Endothelial cell of umbilical vein (primary cell): ENCODE data around the gene WDR74. TPM values are rescaled to one million over a fixed set of nuclear protein-coding genes. Genes with fewer than 3 reads are reported as not detected.

Experiments used
- BruUV-seq: library from RNA; stranded (reverse); fragments of 400-500 nt; replicated peaks from 2 replicates; lab custom pipeline; 2021; lab: Mats Ljungman, UMichigan
- CTCF ChIA-PET: fragments of 300-600, 350-600 bp; sonication (Branson Sonifier 250); formaldehyde crosslinking; loops from one replicate; lab custom pipeline; 2021; ENCODE audit warnings: antibody characterized with exemption, inconsistent platforms; lab: Charles Lee
- POLR2A ChIA-PET: fragments of 300-600, 350-600 bp; sonication (Branson Sonifier 250); formaldehyde crosslinking; loops from one replicate; lab custom pipeline; 2021; ENCODE audit warnings: antibody characterized with exemption, inconsistent platforms; lab: Charles Lee
- DNase-seq: peaks from one replicate; pipeline ENCODE4 v3.0.0-alpha.2; 2011; ENCODE audit warnings: low read depth, low spot score
- FAIRE-seq: peaks from 2 replicates; lab custom pipeline; 2011; peaks lifted over from hg19 to GRCh38; lab: Jason Lieb, UNC
- H2AFZ ChIP-seq: 2 replicates; pipeline ENCODE4 v1.6.0; 2012; ENCODE audit warnings: low read depth, low read length, control low read depth, inconsistent platforms
- H3K27ac ChIP-seq: 2 replicates; pipeline ENCODE4 v1.5.1; 2011; ENCODE audit warnings: low read depth, mild to moderate bottlenecking, control low read depth, low read length, moderate library complexity; ENCODE audit not compliant: insufficient read depth
- H3K27me3 ChIP-seq, 2 experiments: 2 replicates each; pipeline versions ENCODE4 v1.6.0 to v1.6.1; 2011; ENCODE audit warnings: low read length in 2 of 2, mixed read lengths in 1 of 2; ENCODE audit not compliant: control insufficient read depth in 2 of 2, insufficient read depth in 2 of 2
- H3K36me3 ChIP-seq, 2 experiments: 2 replicates in 1 of 2; 3 replicates in 1 of 2; pipeline ENCODE4 v1.5.1; 2011; ENCODE audit warnings: low read length in 2 of 2, mild to moderate bottlenecking in 1 of 2, moderate library complexity in 1 of 2; ENCODE audit not compliant: control insufficient read depth in 2 of 2, insufficient read depth in 2 of 2; ENCODE audit errors: extremely low read depth in 1 of 2
- H3K4me1 ChIP-seq: 3 replicates; pipeline ENCODE4 v1.5.1; 2011; ENCODE audit warnings: mild to moderate bottlenecking, low read length; ENCODE audit not compliant: control insufficient read depth, insufficient read depth; ENCODE audit errors: extremely low read depth
- H3K4me2 ChIP-seq: 2 replicates; pipeline ENCODE4 v1.6.1; 2011; ENCODE audit warnings: low read length, control low read depth, mixed read lengths; ENCODE audit not compliant: insufficient read depth
- H3K4me3 ChIP-seq, 3 experiments: fragments of 200-600 bp in 1 of 3; sonication (generic), shearing (Covaris generic) in 1 of 3; replicated peaks in 1 of 3; 2 replicates each; pipeline ENCODE4 v1.5.1; 2011 to 2016; ENCODE audit warnings: control low read depth in 3 of 3, low read length in 3 of 3, mild to moderate bottlenecking in 2 of 3, inconsistent platforms in 1 of 3, low read depth in 1 of 3, moderate library complexity in 1 of 3; ENCODE audit not compliant: insufficient read depth in 1 of 3
- H3K79me2 ChIP-seq: 2 replicates; pipeline ENCODE4 v1.6.0; 2012; ENCODE audit warnings: low read length, inconsistent platforms; ENCODE audit not compliant: control insufficient read depth, insufficient read depth
- H3K9ac ChIP-seq: replicated peaks from 2 replicates; pipeline ENCODE3; 2011; ENCODE audit warnings: low read length, control low read depth; ENCODE audit not compliant: insufficient read depth; ENCODE audit errors: extremely low read depth
- H3K9me1 ChIP-seq: replicated peaks from 3 replicates; pipeline ENCODE4 v1.6.0; 2011; ENCODE audit warnings: mild to moderate bottlenecking, low read length; ENCODE audit not compliant: control insufficient read depth, insufficient read depth; ENCODE audit errors: extremely low read depth
- H3K9me3 ChIP-seq: replicated peaks from 2 replicates; pipeline ENCODE4 v1.5.1; 2012; ENCODE audit warnings: low read length, inconsistent platforms; ENCODE audit not compliant: control insufficient read depth, insufficient read depth
- H4K20me1 ChIP-seq: replicated peaks from 2 replicates; pipeline ENCODE3; 2011; ENCODE audit warnings: mild to moderate bottlenecking, low read length; ENCODE audit not compliant: control insufficient read depth, insufficient read depth; ENCODE audit errors: extremely low read depth
- EZH2 ChIP-seq: IDR thresholded peaks from 2 replicates; pipeline ENCODE4 v1.6.1; 2012; ENCODE audit warnings: borderline replicate concordance, low read depth, mild to moderate bottlenecking, moderate library complexity, low read length, inconsistent platforms; ENCODE audit not compliant: severe bottlenecking
- FOS ChIP-seq: IDR thresholded peaks from 2 replicates; pipeline ENCODE4 v1.6.1; 2011; ENCODE audit warnings: mild to moderate bottlenecking, low read length, moderate library complexity, borderline replicate concordance; ENCODE audit not compliant: insufficient read depth
- GATA2 ChIP-seq: IDR thresholded peaks from 2 replicates; pipeline ENCODE4 v1.7.0; 2011; ENCODE audit warnings: low read depth, mild to moderate bottlenecking, moderate library complexity, mixed read lengths, low read length; ENCODE audit not compliant: insufficient read length, insufficient read depth
- MYC ChIP-seq: IDR thresholded peaks from one replicate; pipeline ENCODE4 v1.6.1; 2011; ENCODE audit warnings: mild to moderate bottlenecking, low read depth, low read length
- dilution Hi-C: fragments of 300-500 bp; cut with MboI; formaldehyde crosslinking; loops from one replicate; pipeline ENCODE4 v1.15.0; 2019; ENCODE audit warnings: low sequenced_read_pairs; ENCODE audit not compliant: extremely low pct_ligation_motif_present
- intact Hi-C: fragments of 100-400 bp; cut with micrococcal nuclease; formaldehyde crosslinking; loops from one replicate; pipeline ENCODE4 v1.10.0; 2022
- polyA plus RNA-seq, 4 experiments: library from polyadenylated mRNA; depleted of rRNA in 3 of 4; stranded (reverse) in 3 of 4; unstranded in 1 of 4; fragments of >200 nt; gene quantifications; 2 replicates each; pipeline versions ENCODE4 v1.2.1 to v1.2.3, GENCODE V29; 2011 to 2012; ENCODE audit warnings: missing spikeins in 1 of 4
- total RNA-seq: library from RNA; stranded (reverse); gene quantifications from 2 replicates; pipeline ENCODE4 v1.2.3, GENCODE V29; 2021

Gene WDR74
- total and polyA plus RNA-seq, 2 donors (not counting 3 experiments of a cell fraction or from before 2014, with no cell fraction given), result 44.7 to 51.7 TPM

- H3K9me1 ChIP-seq, result no peaks in the 10 kb centered on the region
- H3K27me3 ChIP-seq, result no peaks in the 10 kb centered on the region
- ChIA-PET POLR2A (interaction anchor here (0.6 kb wide), 1 partner anchor 29 kb away, joined by 7 read pairs; no protein-coding TSS in a partner anchor), CTCF (interaction anchor here (1.0 to 3.0 kb wide), 2 partner anchors 11 to 15 kb away, joined by 3 to 14 read pairs; partner anchors contain the start of gene TMEM179B)
- BruUV-seq, result no TSS peak
- H3K4me1 ChIP-seq, result peaks cover 12% of the 10 kb centered on the region
- TF ChIP-seq FOS, result no peak
- no peak overlapping the region for H2AFZ ChIP-seq
- H3K4me3 ChIP-seq, result no peak overlapping the region
- DNase-seq (no peak), FAIRE-seq (no peak)
- no peak overlapping the region for H3K4me2 ChIP-seq
- no peak overlapping the region for H3K9ac ChIP-seq
- no peaks in the 10 kb centered on the region for H4K20me1 ChIP-seq
- H3K27ac ChIP-seq, result no peak overlapping the region
- dilution Hi-C loops, result no loop called here
- H3K79me2 ChIP-seq, result peaks cover 22% of the 10 kb centered on the region
- no peaks in the 10 kb centered on the region for H3K9me3 ChIP-seq
- intact Hi-C loops, result no loop called here
- H3K36me3 ChIP-seq, result peaks cover 33 to 52% of the 10 kb centered on the region in 2 experiments
These were observed 38.3 kb downstream of the WDR74 start for GRCh38 chr11:62801071-62801470.

- H3K9me3 ChIP-seq, result no peaks in the 10 kb centered on the region
- intact Hi-C loops, result no loop called here
These were observed 39.9 kb downstream of the WDR74 start for GRCh38 chr11:62799486-62799885.

More at GRCh38 chr11:62799486-62799885, 39.9 kb downstream of the WDR74 start:
- Histone ChIP-seq H3K4me2 (no peak overlapping the region), H2AFZ (no peak overlapping the region), H3K27ac (no peak overlapping the region), H3K4me1 (peaks cover 10% of the 10 kb centered on the region), H3K27me3 (no peaks in the 10 kb centered on the region), H3K4me3 (no peak overlapping the region), H4K20me1 (no peaks in the 10 kb centered on the region), H3K36me3 (peaks cover 43 to 64% of the 10 kb centered on the region in 2 experiments), H3K79me2 (peaks cover 16% of the 10 kb centered on the region), H3K9ac (no peak overlapping the region), H3K9me1 (no peaks in the 10 kb centered on the region)
- ChIA-PET CTCF (interaction anchor here (3.0 kb wide), 1 partner anchor 13 kb away, joined by 14 read pairs; the partner anchor contains the start of gene TMEM179B), POLR2A (no interaction called here)
- FAIRE-seq (no peak), DNase-seq (no peak)
- dilution Hi-C loops, result no loop called here
- TF ChIP-seq FOS (no peak), GATA2 (no peak), EZH2 (no peak), MYC (no peak)
- no TSS peak for BruUV-seq
